ENCODE results near the gene SPPL2B.

SPPL2B gene

GRCh38 chr19:2352121-2352520, 23.6 kb downstream of the SPPL2B start:
- TF ChIP-seq, protein P1, sequence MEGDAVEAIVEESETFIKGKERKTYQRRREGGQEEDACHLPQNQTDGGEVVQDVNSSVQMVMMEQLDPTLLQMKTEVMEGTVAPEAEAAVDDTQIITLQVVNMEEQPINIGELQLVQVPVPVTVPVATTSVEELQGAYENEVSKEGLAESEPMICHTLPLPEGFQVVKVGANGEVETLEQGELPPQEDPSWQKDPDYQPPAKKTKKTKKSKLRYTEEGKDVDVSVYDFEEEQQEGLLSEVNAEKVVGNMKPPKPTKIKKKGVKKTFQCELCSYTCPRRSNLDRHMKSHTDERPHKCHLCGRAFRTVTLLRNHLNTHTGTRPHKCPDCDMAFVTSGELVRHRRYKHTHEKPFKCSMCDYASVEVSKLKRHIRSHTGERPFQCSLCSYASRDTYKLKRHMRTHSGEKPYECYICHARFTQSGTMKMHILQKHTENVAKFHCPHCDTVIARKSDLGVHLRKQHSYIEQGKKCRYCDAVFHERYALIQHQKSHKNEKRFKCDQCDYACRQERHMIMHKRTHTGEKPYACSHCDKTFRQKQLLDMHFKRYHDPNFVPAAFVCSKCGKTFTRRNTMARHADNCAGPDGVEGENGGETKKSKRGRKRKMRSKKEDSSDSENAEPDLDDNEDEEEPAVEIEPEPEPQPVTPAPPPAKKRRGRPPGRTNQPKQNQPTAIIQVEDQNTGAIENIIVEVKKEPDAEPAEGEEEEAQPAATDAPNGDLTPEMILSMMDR (IDR thresholded peaks at IDR 0.05; ENCODE audit: low read depth, low read length, missing control alignments), result no peak
- DNase-seq (ENCODE audit: low read depth), result no peak
- no peak overlapping the region for H3K4me3 ChIP-seq (ENCODE audit: low read depth, low read length)

DNA sequence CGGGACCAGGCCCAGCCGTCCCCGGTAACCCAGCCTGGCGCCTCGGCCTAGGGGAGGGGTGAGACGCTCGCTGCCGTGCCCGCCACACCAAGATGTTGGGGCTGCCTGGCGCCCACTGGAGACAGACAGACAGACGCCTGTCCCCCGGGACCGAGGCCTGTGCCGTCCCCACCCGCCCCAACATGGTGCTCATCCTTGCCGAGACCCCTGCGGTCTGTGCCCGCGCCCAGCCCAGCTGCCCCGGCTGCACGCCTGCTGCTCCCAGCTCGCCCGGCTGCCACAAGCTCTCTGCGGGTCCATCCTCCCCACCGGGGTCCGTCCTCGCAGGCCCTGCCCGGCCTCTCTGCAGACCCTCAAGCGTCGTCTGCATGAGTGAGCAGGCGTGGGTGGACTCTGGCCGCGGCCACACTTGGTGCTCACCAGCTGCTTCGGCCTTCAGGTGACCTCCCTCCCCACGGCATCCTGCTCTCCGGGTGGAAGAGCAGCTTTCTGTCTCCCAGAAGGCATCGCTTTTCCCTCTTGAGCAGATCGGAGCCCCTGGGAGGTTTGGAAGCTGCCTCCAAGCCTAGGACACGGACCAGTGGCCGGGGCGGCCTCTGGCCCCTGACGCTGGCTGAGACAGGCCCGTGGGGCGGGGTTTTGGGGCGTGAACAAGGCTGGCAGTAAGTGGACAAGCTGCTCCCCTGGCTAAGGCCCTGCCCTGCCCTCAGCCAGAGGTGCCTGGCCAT, 24.8 kb downstream of the SPPL2B start:
- no peak for DNase-seq (ENCODE audit: low read depth)
- TF ChIP-seq, protein P1 (IDR thresholded peaks at IDR 0.05; ENCODE audit: low read depth, low read length, missing control alignments), result no peak
- no peak overlapping the region for H3K4me3 ChIP-seq (ENCODE audit: low read depth, low read length)

GRCh38 chr19:2353887-2354592, 25.6 kb downstream of the SPPL2B start:
- TF ChIP-seq, protein P1 (IDR thresholded peaks at IDR 0.05; ENCODE audit: low read depth, low read length, missing control alignments), result no peak
- DNase-seq (ENCODE audit: low read depth), result no peak
- no peak overlapping the region for H3K4me3 ChIP-seq (ENCODE audit: low read depth, low read length)

DNA sequence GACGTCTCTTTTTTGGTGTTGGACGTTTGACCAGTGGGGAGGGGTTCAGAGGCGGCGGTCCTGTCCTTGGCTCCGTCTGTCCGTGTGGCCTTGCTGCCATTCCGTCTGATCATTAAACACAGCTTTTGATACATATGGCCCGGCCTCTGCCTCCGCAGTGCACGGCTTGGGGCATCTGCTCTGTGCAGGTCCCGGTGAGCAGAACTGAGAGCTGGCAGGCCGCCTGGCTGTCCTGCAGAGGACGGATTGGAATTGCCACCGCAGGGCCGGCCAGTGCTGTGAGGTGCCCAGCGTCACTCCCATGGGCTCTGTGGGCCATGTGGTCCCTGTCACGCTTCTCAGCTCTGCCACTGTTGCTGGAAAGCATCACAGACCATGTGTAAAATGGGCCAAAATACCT, 26.2 kb downstream of the SPPL2B start:
- DNase-seq (ENCODE audit: low read depth), result no peak
- H3K4me3 ChIP-seq (ENCODE audit: low read depth, low read length), result no peak overlapping the region
- TF ChIP-seq, protein P1 (IDR thresholded peaks at IDR 0.05; ENCODE audit: low read depth, low read length, missing control alignments), result no peak

- DNase-seq (ENCODE audit: low read depth), result no peak
- TF ChIP-seq, protein P1 (IDR thresholded peaks at IDR 0.05; ENCODE audit: low read depth, low read length, missing control alignments), result no peak
- no peak overlapping the region for H3K4me3 ChIP-seq (ENCODE audit: low read depth, low read length)
Measured at GRCh38 chr19:2355168-2356035, 26.9 kb downstream of the SPPL2B start.

- TF ChIP-seq, protein P1 (IDR thresholded peaks at IDR 0.05; ENCODE audit: low read depth, low read length, missing control alignments), result no peak
- no peak overlapping the region for H3K4me3 ChIP-seq (ENCODE audit: low read depth, low read length)
- DNase-seq (ENCODE audit: low read depth), result no peak
Measured at GRCh38 chr19:2356036-2356646, 27.7 kb downstream of the SPPL2B start.

All from GM12864 (cell line).